ENCODE measurements around the gene CREB3L1.
A peak's percentile ranks its signal among the peaks of the same experiment; 100 is the strongest.

GRCh38 chr11:46342239-46342638, 64.8 kb downstream of the CREB3L1 start:
- no peak for TF ChIP-seq CTCF (IDR thresholded peaks at IDR 0.05; ENCODE audit: extremely low read depth in 1 of 2, insufficient read depth in 1 of 2, low read depth in 1 of 2, low read length in 2 of 2)
- no peak for TF ChIP-seq POLR2A (IDR thresholded peaks at IDR 0.05; ENCODE audit: low read depth, low read length)
- TF ChIP-seq EZH2 (IDR thresholded peaks at IDR 0.05; ENCODE audit: borderline replicate concordance, low read depth, low read length, severe bottlenecking), result no peak
- peak; percentile 31 for TF ChIP-seq POLR2AphosphoS5 (IDR thresholded peaks at IDR 0.05; ENCODE audit: insufficient read depth, low read depth, low read length)
- TF ChIP-seq FOS (IDR thresholded peaks at IDR 0.05; ENCODE audit: borderline replicate concordance, insufficient read depth, low read length), result no peak

Measured in endothelial cell of umbilical vein (primary cell).